ENCODE measurements around the gene HECW1. TPM values are rescaled to one million over a fixed set of nuclear protein-coding genes. Genes with fewer than 3 reads are reported as not detected.

HECW1 gene
- total RNA-seq, 4 donors from 2014 or later = 0.83 to 3.9 (median 2.7) TPM; not detected in 1

- Histone ChIP-seq H3K36me3 (no peaks in the 10 kb centered on the region), H3K9me3 (no peaks in the 10 kb centered on the region), H3K4me1 (no peaks in the 10 kb centered on the region), H3K27ac (no peak overlapping the region), H3K27me3 (no peaks in the 10 kb centered on the region), H3K4me3 (no peak overlapping the region)
- TF ChIP-seq POLR2A (IDR thresholded peaks at IDR 0.05) = no peak
- peak in 5 of 6 experiments; percentile 39 to 60 (median 49) for TF ChIP-seq CTCF (IDR thresholded peaks at IDR 0.05)
- peak in 2 of 3 donors; percentile 50 to 53 for DNase-seq
Observed at GRCh38 chr7:43439631-43440401, 327.4 kb downstream of the HECW1 start.

DNA sequence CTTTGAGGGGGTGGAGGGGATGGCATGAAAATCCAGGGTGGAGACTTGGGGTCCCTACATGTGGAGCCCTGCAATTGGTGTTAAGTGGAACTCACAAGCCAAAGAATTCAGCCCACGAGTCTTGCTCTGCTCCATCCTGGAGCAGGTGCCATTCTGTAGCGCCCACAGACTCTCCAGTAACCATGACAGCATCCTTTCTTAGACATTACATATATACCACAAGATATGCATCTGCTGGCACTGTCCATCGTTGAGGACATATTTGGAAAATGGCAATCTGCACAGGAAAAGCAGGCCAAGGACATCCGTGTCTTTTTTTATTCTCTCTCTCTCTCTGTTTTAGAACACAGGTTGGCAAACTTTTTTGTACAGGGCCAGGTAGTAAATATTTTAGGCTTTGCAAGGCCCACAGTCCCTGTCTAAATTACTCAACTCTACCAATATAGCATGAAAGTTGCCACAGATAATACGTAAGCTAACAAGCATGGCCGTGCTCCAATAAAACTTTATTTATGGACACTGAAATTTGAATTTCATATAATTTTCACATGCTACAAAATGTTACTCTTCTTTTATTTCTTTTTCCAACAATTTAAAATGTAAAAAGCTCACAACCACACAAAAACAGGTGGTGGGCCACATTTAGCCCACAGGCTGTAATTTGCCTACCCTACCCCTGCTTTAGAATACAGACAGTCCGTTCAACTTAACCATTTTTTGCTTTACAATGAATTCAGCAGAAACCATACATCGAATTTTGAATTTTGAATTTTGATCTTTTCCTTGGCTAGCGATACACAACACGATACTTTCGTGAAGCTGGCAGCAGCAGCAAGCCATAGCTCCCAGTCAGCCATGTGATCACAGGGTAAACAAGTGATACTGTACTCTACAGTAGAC is 329.0 kb downstream of the HECW1 start:
- TF ChIP-seq POLR2A (IDR thresholded peaks at IDR 0.05) (no peak), CTCF (IDR thresholded peaks at IDR 0.05) (no peak)

GRCh38 chr7:43443381-43443780 is 330.9 kb downstream of the HECW1 start:
- DNase-seq = no peak
- Histone ChIP-seq H3K4me3 (no peak overlapping the region), H3K9me3 (no peaks in the 10 kb centered on the region)

More for the DNA sequence above, 329.0 kb downstream of the HECW1 start:
- no peaks in the 10 kb centered on the region for H3K9me3 ChIP-seq
- H3K27ac ChIP-seq = no peak overlapping the region
- H3K27me3 ChIP-seq = no peaks in the 10 kb centered on the region
- H3K4me3 ChIP-seq = no peak overlapping the region
- no peaks in the 10 kb centered on the region for H3K4me1 ChIP-seq
- DNase-seq = no peak
- no peaks in the 10 kb centered on the region for H3K36me3 ChIP-seq

GRCh38 chr7:43444711-43445578 is 332.5 kb downstream of the HECW1 start:
- Histone ChIP-seq H3K9me3 (no peaks in the 10 kb centered on the region), H3K4me3 (no peak overlapping the region), H3K27me3 (no peaks in the 10 kb centered on the region), H3K36me3 (no peaks in the 10 kb centered on the region), H3K27ac (no peak overlapping the region), H3K4me1 (no peaks in the 10 kb centered on the region)
- no peak for DNase-seq
- TF ChIP-seq POLR2A (IDR thresholded peaks at IDR 0.05) = no peak
- TF ChIP-seq CTCF (IDR thresholded peaks at IDR 0.05) = no peak

More at GRCh38 chr7:43443381-43443780, 330.9 kb downstream of the HECW1 start:
- H3K27me3 ChIP-seq = no peaks in the 10 kb centered on the region
- no peak for TF ChIP-seq CTCF (IDR thresholded peaks at IDR 0.05)
- no peak for TF ChIP-seq POLR2A (IDR thresholded peaks at IDR 0.05)
- no peak overlapping the region for H3K27ac ChIP-seq
- no peaks in the 10 kb centered on the region for H3K36me3 ChIP-seq
- no peaks in the 10 kb centered on the region for H3K4me1 ChIP-seq

DNA sequence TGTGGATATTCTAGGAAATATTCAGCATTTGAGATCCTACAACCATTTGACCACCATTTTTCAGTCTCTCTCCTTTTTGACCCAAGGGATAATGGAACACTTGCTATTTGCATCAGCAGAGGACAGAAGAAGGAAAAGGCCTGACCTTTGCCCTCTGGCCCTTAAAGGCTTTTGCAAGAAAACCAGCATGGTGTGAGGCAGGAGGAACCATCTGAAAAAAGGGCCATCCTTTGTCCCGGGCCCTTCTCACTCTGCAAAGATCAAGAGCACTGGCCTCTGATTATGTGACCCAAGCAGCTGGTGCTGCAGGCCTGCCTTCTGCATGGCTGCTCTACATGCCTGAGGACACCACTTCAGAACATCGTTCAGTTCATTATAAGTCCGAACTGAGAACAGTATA is 337.1 kb downstream of the HECW1 start:
- no peaks in the 10 kb centered on the region for H3K4me1 ChIP-seq
- H3K9me3 ChIP-seq = no peaks in the 10 kb centered on the region
- no peak for DNase-seq
- no peak overlapping the region for H3K27ac ChIP-seq
- no peaks in the 10 kb centered on the region for H3K27me3 ChIP-seq
- H3K36me3 ChIP-seq = no peaks in the 10 kb centered on the region
- no peak for TF ChIP-seq CTCF (IDR thresholded peaks at IDR 0.05)
- TF ChIP-seq POLR2A (IDR thresholded peaks at IDR 0.05) = no peak
- H3K4me3 ChIP-seq = no peak overlapping the region
